GM23338 (cell line): ENCODE measurements around the gene SSR3. TPM values are rescaled to one million over a fixed set of nuclear protein-coding genes. Genes with fewer than 3 reads are reported as not detected.

Experiments used
- ATAC-seq: fragments of 200-7000 bp; cut with Tn5 transposase; 3 replicates; pipeline ENCODE4 v1.9.1; 2020
- DNase-seq: peaks from one replicate; pipeline ENCODE4 v3.0.0-alpha.2; 2015; ENCODE audit warnings: low spot score
- H2AFZ ChIP-seq: fragments of 200-600 bp; sonication (generic); 2 replicates; pipeline ENCODE4 v1.8.0; 2016; ENCODE audit warnings: antibody characterized with exemption, mild to moderate bottlenecking, moderate library complexity
- H3F3A ChIP-seq: fragments of 200-600 bp; sonication (generic); replicated peaks from 2 replicates; pipeline ENCODE4 v1.8.0; 2017; ENCODE audit warnings: antibody characterized with exemption, mixed run types, low read depth
- H3K27ac ChIP-seq: fragments of 200-600 bp; sonication (generic); 2 replicates; pipeline ENCODE4 v1.6.1; 2016; ENCODE audit warnings: low read depth
- H3K27me3 ChIP-seq: fragments of 200-600 bp; sonication (generic); 2 replicates; pipeline ENCODE4 v1.8.0; 2016; ENCODE audit warnings: mild to moderate bottlenecking, mixed run types, moderate library complexity; ENCODE audit not compliant: insufficient read depth
- H3K36me3 ChIP-seq: fragments of 200-600 bp; sonication (generic); 2 replicates; pipeline ENCODE4 v1.8.0; 2016; ENCODE audit warnings: mild to moderate bottlenecking; ENCODE audit not compliant: insufficient read depth
- H3K4me1 ChIP-seq: fragments of 200-600 bp; sonication (generic); 2 replicates; pipeline ENCODE4 v1.8.0; 2016; ENCODE audit warnings: mild to moderate bottlenecking, moderate library complexity; ENCODE audit not compliant: insufficient read depth
- H3K4me2 ChIP-seq: fragments of 200-600 bp; sonication (generic); 2 replicates; pipeline ENCODE4 v1.7.1; 2017; ENCODE audit warnings: mixed run types
- H3K4me3 ChIP-seq: fragments of 200-600 bp; sonication (generic); 2 replicates; pipeline ENCODE4 v1.6.1; 2016; ENCODE audit warnings: mixed run types
- H3K79me2 ChIP-seq: fragments of 200-600 bp; sonication (generic); replicated peaks from 2 replicates; pipeline ENCODE4 v1.8.0; 2017; ENCODE audit warnings: mild to moderate bottlenecking; ENCODE audit not compliant: insufficient read depth
- H3K9me2 ChIP-seq: fragments of 200-600 bp; sonication (generic); 2 replicates; pipeline ENCODE4 v1.8.0; 2017; ENCODE audit not compliant: insufficient read depth
- H4K20me1 ChIP-seq: fragments of 200-600 bp; sonication (generic); replicated peaks from 2 replicates; pipeline ENCODE4 v1.8.0; 2017; ENCODE audit warnings: mild to moderate bottlenecking; ENCODE audit not compliant: insufficient read depth
- H3K27ac Mint-ChIP-seq: 2 replicates; pipeline ENCODE4 v1.8.0; 2020; ENCODE audit warnings: inconsistent platforms, mild to moderate bottlenecking, moderate library complexity, mixed read lengths
- H3K27me3 Mint-ChIP-seq: 3 replicates; pipeline ENCODE4 v1.8.0; 2022; ENCODE audit warnings: low read depth, mild to moderate bottlenecking, moderate library complexity, mixed read lengths, inconsistent platforms; ENCODE audit not compliant: insufficient read depth, poor library complexity
- H3K36me3 Mint-ChIP-seq: 3 replicates; pipeline ENCODE4 v1.8.0; 2021; ENCODE audit warnings: low read depth, mild to moderate bottlenecking, inconsistent platforms, moderate library complexity, mixed read lengths
- H3K4me1 Mint-ChIP-seq: 3 replicates; pipeline ENCODE4 v1.8.0; 2020; ENCODE audit warnings: mild to moderate bottlenecking, inconsistent platforms, mixed read lengths
- H3K4me3 Mint-ChIP-seq: 3 replicates; pipeline ENCODE4 v1.8.0; 2021; ENCODE audit warnings: moderate library complexity, mild to moderate bottlenecking, inconsistent platforms, mixed read lengths
- H3K9me3 Mint-ChIP-seq: 3 replicates; pipeline ENCODE4 v1.8.0; 2020; ENCODE audit warnings: moderate library complexity, mild to moderate bottlenecking, inconsistent platforms, mixed read lengths
- CREB1 ChIP-seq: fragments of 250-450 bp; sonication (Bioruptor Pico); IDR thresholded peaks from 2 replicates; pipeline ENCODE4 v1.5.0; 2020; ENCODE audit warnings: low read depth, mild to moderate bottlenecking, moderate library complexity
- CTCF ChIP-seq, 2 experiments: fragments of 200-600 bp in 1 of 2; sonication (generic) in 1 of 2; conservative IDR thresholded peaks; 2 replicates each; pipeline versions ENCODE4 v1.5.1 to v1.6.1; 2016 to 2017; ENCODE audit warnings: antibody characterized with exemption in 2 of 2, low read depth in 2 of 2, mild to moderate bottlenecking in 2 of 2, moderate library complexity in 1 of 2
- ETS1 ChIP-seq: IDR thresholded peaks from 2 replicates; pipeline ENCODE4 v1.6.1; 2016; ENCODE audit warnings: antibody characterized with exemption
- EZH2 ChIP-seq: fragments of 200-600 bp; sonication (generic); IDR thresholded peaks from one replicate; pipeline ENCODE4 v1.8.0; 2017; ENCODE audit warnings: antibody characterized with exemption, mild to moderate bottlenecking, low read depth; ENCODE audit not compliant: unreplicated experiment
- EZH2phosphoT487 ChIP-seq: fragments of 200-600 bp; sonication (generic); IDR thresholded peaks from one replicate; pipeline ENCODE4 v1.8.1; 2018; ENCODE audit warnings: antibody characterized with exemption; ENCODE audit not compliant: unreplicated experiment
- JUNB ChIP-seq: IDR thresholded peaks from one replicate; pipeline ENCODE4 v1.6.1; 2016; ENCODE audit warnings: antibody characterized with exemption; ENCODE audit not compliant: unreplicated experiment
- NANOG ChIP-seq: IDR thresholded peaks from 2 replicates; pipeline ENCODE4 v1.6.1; 2016; ENCODE audit warnings: antibody characterized with exemption, borderline replicate concordance
- POLR2AphosphoS5 ChIP-seq: IDR thresholded peaks from 2 replicates; pipeline ENCODE4 v1.6.1; 2016; ENCODE audit warnings: antibody characterized with exemption, low read depth
- REST ChIP-seq: IDR thresholded peaks from one replicate; pipeline ENCODE4 v1.6.1; 2018; ENCODE audit warnings: antibody characterized with exemption; ENCODE audit not compliant: unreplicated experiment
- STAT1 ChIP-seq: IDR thresholded peaks from one replicate; pipeline ENCODE4 v1.6.1; 2016; ENCODE audit warnings: antibody characterized with exemption; ENCODE audit not compliant: unreplicated experiment
- ZNF114 ChIP-seq: fragments of 250-450 bp; sonication (Bioruptor Pico); IDR thresholded peaks from 2 replicates; pipeline ENCODE4 v1.5.0; 2020; ENCODE audit warnings: mild to moderate bottlenecking, moderate library complexity
- ZNF331 ChIP-seq: fragments of 250-450 bp; sonication (Bioruptor Pico); IDR thresholded peaks from 2 replicates; pipeline ENCODE4 v1.5.0; 2020; ENCODE audit warnings: low read depth, mild to moderate bottlenecking, moderate library complexity
- polyA plus RNA-seq: library from polyadenylated mRNA; unstranded; fragments of >200 nt; fragmentation: Nextera tagmentation; extraction: Ambion mirVana; gene quantifications from 2 replicates; pipeline ENCODE4 v1.2.1, GENCODE V29; 2016
- total RNA-seq: library from RNA; depleted of rRNA; stranded (reverse); fragments of >200 nt; shearing (Covaris generic); gene quantifications from 2 replicates; pipeline ENCODE4 v1.2.3, GENCODE V29; 2014

Gene SSR3
- total and polyA plus RNA-seq, 2 experiments from 2014 or later: 143 to 173 TPM

GRCh38 chr3:156507285-156507684, 47.6 kb downstream of the SSR3 start:
- Histone ChIP-seq H3K4me1 (peaks cover 10% of the 10 kb centered on the region; the same call in 1 of the 2 replicates), H2AFZ (no peak overlapping the region), H3K27me3 (no peaks in the 10 kb centered on the region), H3K36me3 (no peaks in the 10 kb centered on the region), H3K4me3 (no peak overlapping the region), H3K9me2 (no peaks in the 10 kb centered on the region), H3F3A (no peaks in the 10 kb centered on the region), H3K27ac (no peak overlapping the region), H3K79me2 (no peaks in the 10 kb centered on the region), H3K4me2 (no peak overlapping the region), H4K20me1 (no peaks in the 10 kb centered on the region)
- Mint-ChIP-seq H3K9me3 (no peaks in the 10 kb centered on the region; the same call in 2 of the 3 replicates), H3K4me1 (peaks cover 12% of the 10 kb centered on the region), H3K4me3 (no peak overlapping the region), H3K36me3 (no peaks in the 10 kb centered on the region; the same call in 2 of the 3 replicates), H3K27me3 (peaks cover 3% of the 10 kb centered on the region), H3K27ac (no peak overlapping the region)
- no peak for DNase-seq
- ATAC-seq: no peak
- no peak for TF ChIP-seq JUNB
- TF ChIP-seq NANOG: no peak
- TF ChIP-seq EZH2: no peak
- TF ChIP-seq POLR2AphosphoS5: no peak
- no peak for TF ChIP-seq ZNF114 (CRISPR knock-in tag)
- TF ChIP-seq CTCF (conservative IDR thresholded peaks at IDR 0.05; ENCODE audit: low read depth in 2 of 2): no peak
- no peak for TF ChIP-seq STAT1
- no peak for TF ChIP-seq ZNF331
- no peak for TF ChIP-seq REST
- TF ChIP-seq ETS1: no peak

- Mint-ChIP-seq H3K27ac (no peak overlapping the region), H3K27me3 (no peaks in the 10 kb centered on the region), H3K9me3 (peaks cover 7% of the 10 kb centered on the region; the same call in 2 of the 3 replicates), H3K4me3 (no peak overlapping the region), H3K4me1 (no peaks in the 10 kb centered on the region), H3K36me3 (peaks cover 6% of the 10 kb centered on the region; the same call in 1 of the 3 replicates)
- H3K4me1 ChIP-seq: no peaks in the 10 kb centered on the region
- H3F3A ChIP-seq: no peaks in the 10 kb centered on the region
- H3K9me2 ChIP-seq: 0 out of 2 replicates have a peak, but pooled peaks cover 2% of the 10 kb centered on the region
- H2AFZ ChIP-seq: no peak overlapping the region
- ATAC-seq: no peak
- no peaks in the 10 kb centered on the region for H3K27me3 ChIP-seq
- H4K20me1 ChIP-seq: no peaks in the 10 kb centered on the region
- no peaks in the 10 kb centered on the region for H3K79me2 ChIP-seq
- no peaks in the 10 kb centered on the region for H3K36me3 ChIP-seq
- no peak overlapping the region for H3K4me2 ChIP-seq
- no peak overlapping the region for H3K4me3 ChIP-seq
- no peak overlapping the region for H3K27ac ChIP-seq
- DNase-seq: no peak
- TF ChIP-seq CREB1 (CRISPR knock-in tag): no peak
- no peak for TF ChIP-seq STAT1
- TF ChIP-seq ETS1: no peak
- no peak for TF ChIP-seq JUNB
- TF ChIP-seq POLR2AphosphoS5: no peak
- TF ChIP-seq EZH2phosphoT487: no peak
Observed at GRCh38 chr3:156498307-156498706, 56.6 kb downstream of the SSR3 start.
